K562 (cell line): Measurements from ENCODE around the gene ABHD16A. TPM values are rescaled to one million over a fixed set of nuclear protein-coding genes. Genes with fewer than 3 reads are reported as not detected.

Experiments used
- CBX3 ChIP-seq, 2 experiments: IDR thresholded peaks; 1 replicate in 1 of 2; 2 replicates in 1 of 2; pipeline ENCODE4 v1.6.1; 2012; ENCODE audit warnings: inconsistent platforms in 2 of 2, low read length in 2 of 2, borderline replicate concordance in 1 of 2, control low read depth in 1 of 2
- E2F8 ChIP-seq: fragments of 450-650 bp; IDR thresholded peaks from 2 replicates; pipeline ENCODE4 v1.7.1; 2018; ENCODE audit warnings: mild to moderate bottlenecking, low read depth; ENCODE audit not compliant: partially characterized antibody
- GTF2A2 ChIP-seq: IDR thresholded peaks from 2 replicates; pipeline ENCODE4 v1.6.1; 2016; ENCODE audit warnings: mild to moderate bottlenecking, missing genetic modification characterization, missing compliant biosample characterization
- HCFC1 ChIP-seq: IDR thresholded peaks from 2 replicates; pipeline ENCODE4 v1.6.1; 2012; ENCODE audit warnings: low read depth, low read length, improper control_type of control experiment
- HNRNPLL ChIP-seq: fragments of 200-400 bp; formaldehyde crosslinking; IDR thresholded peaks from 2 replicates; pipeline ENCODE4 v1.6.1; 2017; ENCODE audit warnings: low read length, low read depth, mild to moderate bottlenecking; ENCODE audit not compliant: poor library complexity, severe bottlenecking
- IFI16 ChIP-seq: fragments of 250-450 bp; sonication (Bioruptor Pico); IDR thresholded peaks from 2 replicates; pipeline ENCODE4 v2.1.2; 2022; ENCODE audit warnings: mild to moderate bottlenecking, inconsistent platforms
- JUN ChIP-seq, 2 experiments: sonication (generic) in 1 of 2; formaldehyde crosslinking in 1 of 2; IDR thresholded peaks; 2 replicates each; pipeline versions ENCODE4 v1.6.1 to v1.8.0; 2012 to 2022; ENCODE audit warnings: borderline replicate concordance in 2 of 2, mild to moderate bottlenecking in 2 of 2, improper control_type of control experiment in 1 of 2, low read depth in 1 of 2, low read length in 1 of 2, missing genetic modification reagents in 1 of 2
- LEF1 ChIP-seq: fragments of 450-650 bp; IDR thresholded peaks from 2 replicates; pipeline ENCODE4 v1.6.1; 2016; ENCODE audit warnings: mild to moderate bottlenecking
- MAZ ChIP-seq, 2 experiments: fragments of 450-650 bp in 1 of 2; sonication (generic) in 1 of 2; formaldehyde crosslinking; IDR thresholded peaks in 1 of 2; conservative IDR thresholded peaks in 1 of 2; 2 replicates each; pipeline versions ENCODE4 v1.4.0 to v1.5.0; 2020; ENCODE audit warnings: mild to moderate bottlenecking in 1 of 2, missing genetic modification reagents in 1 of 2
- MTA3 ChIP-seq: fragments of 450-650 bp; formaldehyde crosslinking; IDR thresholded peaks from 2 replicates; pipeline ENCODE4 v1.6.1; 2017; ENCODE audit warnings: mild to moderate bottlenecking, borderline replicate concordance
- MXI1 ChIP-seq: IDR thresholded peaks from 2 replicates; pipeline ENCODE4 v1.6.1; 2011; ENCODE audit warnings: low read depth, mild to moderate bottlenecking, improper control_type of control experiment, low read length
- NCOR1 ChIP-seq: fragments of 450-650 bp; IDR thresholded peaks from 2 replicates; pipeline ENCODE4 v1.6.1; 2016; ENCODE audit warnings: mild to moderate bottlenecking, moderate library complexity
- OTX1 ChIP-seq: fragments of 450-650 bp; formaldehyde crosslinking; IDR thresholded peaks from 2 replicates; pipeline ENCODE4 v1.4.0; 2022; ENCODE audit warnings: mild to moderate bottlenecking
- SLC30A9 ChIP-seq: fragments of 250-450 bp; sonication (Bioruptor Pico); IDR thresholded peaks from 2 replicates; pipeline ENCODE4 v1.8.0; 2022; ENCODE audit warnings: mild to moderate bottlenecking, moderate library complexity
- SMAD2 ChIP-seq: fragments of 150-350 bp; IDR thresholded peaks from 2 replicates; pipeline ENCODE4 v1.6.1; 2014; ENCODE audit warnings: low read depth, mild to moderate bottlenecking, low read length
- ZNF316 ChIP-seq: fragments of 450-650 bp; IDR thresholded peaks from 2 replicates; pipeline ENCODE4 v1.6.1; 2016
- polyA plus RNA-seq, 8 experiments: library from polyadenylated mRNA; depleted of rRNA in 4 of 8; stranded (reverse) in 5 of 8; unstranded in 3 of 8; fragments of >200 nt; fragmentation: Nextera tagmentation in 2 of 8; fragmentation: Illumina TruSeq in 1 of 8; extraction: Ambion mirVana in 2 of 8; extraction: Trizol in 1 of 8; gene quantifications; 2 replicates each; pipeline versions ENCODE4 v1.2.1 to v1.2.3, GENCODE V29; 2011 to 2014; ENCODE audit warnings: inconsistent platforms in 1 of 8, missing spikeins in 1 of 8
- total RNA-seq, 7 experiments: library from RNA; depleted of rRNA in 6 of 7; stranded (reverse); fragments of >200 nt in 6 of 7; fragmentation: Illumina TruSeq in 2 of 7; extraction: Trizol in 2 of 7; gene quantifications; 2 replicates each; pipeline versions ENCODE4 v1.2.1 to v1.2.3, GENCODE V29; 2011 to 2021; ENCODE audit warnings: low replicate concordance in 1 of 7
- TF ChIP-seq, protein P1 (sequence below): fragments of 450-650 bp; IDR thresholded peaks from 2 replicates; pipeline ENCODE4 v1.6.1; 2014; ENCODE audit warnings: low read depth, mild to moderate bottlenecking, moderate library complexity, borderline replicate concordance
- TF ChIP-seq, protein P2 (sequence below): fragments of 250-450 bp; sonication (Bioruptor Pico); IDR thresholded peaks from 2 replicates; pipeline ENCODE4 v1.8.0; 2022; ENCODE audit warnings: moderate library complexity, mild to moderate bottlenecking, inconsistent platforms
- TF ChIP-seq, protein P3 (sequence below): sonication (generic); formaldehyde crosslinking; IDR thresholded peaks from 2 replicates; pipeline ENCODE4 v1.8.0; 2022; ENCODE audit warnings: missing genetic modification reagents, mild to moderate bottlenecking, borderline replicate concordance

The ABHD16A gene
- total and polyA plus RNA-seq, 9 of the 15 experiments (the other 6 are each of a cell fraction or from before 2014, with no cell fraction given): 25.8 to 120 (median 81.6) TPM

GRCh38 chr6:31734821-31735406 lies 31.8 kb upstream of the ABHD16A start (continued):
- TF ChIP-seq, protein P1, sequence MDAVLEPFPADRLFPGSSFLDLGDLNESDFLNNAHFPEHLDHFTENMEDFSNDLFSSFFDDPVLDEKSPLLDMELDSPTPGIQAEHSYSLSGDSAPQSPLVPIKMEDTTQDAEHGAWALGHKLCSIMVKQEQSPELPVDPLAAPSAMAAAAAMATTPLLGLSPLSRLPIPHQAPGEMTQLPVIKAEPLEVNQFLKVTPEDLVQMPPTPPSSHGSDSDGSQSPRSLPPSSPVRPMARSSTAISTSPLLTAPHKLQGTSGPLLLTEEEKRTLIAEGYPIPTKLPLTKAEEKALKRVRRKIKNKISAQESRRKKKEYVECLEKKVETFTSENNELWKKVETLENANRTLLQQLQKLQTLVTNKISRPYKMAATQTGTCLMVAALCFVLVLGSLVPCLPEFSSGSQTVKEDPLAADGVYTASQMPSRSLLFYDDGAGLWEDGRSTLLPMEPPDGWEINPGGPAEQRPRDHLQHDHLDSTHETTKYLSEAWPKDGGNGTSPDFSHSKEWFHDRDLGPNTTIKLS: no peak
- peak; percentile 58; the same call in 1 of the 2 replicates for TF ChIP-seq HCFC1
- no peak for TF ChIP-seq GTF2A2 (tag)
- TF ChIP-seq ZNF316: 0 out of 2 replicates have a peak, but pooled peaks have one; percentile 25
- no peak for TF ChIP-seq SMAD2
- TF ChIP-seq CBX3 (IDR thresholded peaks at IDR 0.05; ENCODE audit: borderline replicate concordance in 1 of 2, low read length in 2 of 2): peak in 1 of 2 experiments; percentile 41; a peak in 1 of 3 replicates
- no peak for TF ChIP-seq IFI16 (CRISPR knock-in tag)
- TF ChIP-seq LEF1: no peak
- no peak for TF ChIP-seq SLC30A9 (CRISPR knock-in tag)
- peak; percentile 26 for TF ChIP-seq HNRNPLL
- no peak for TF ChIP-seq E2F8
- no peak for TF ChIP-seq NCOR1
- TF ChIP-seq JUN (IDR thresholded peaks at IDR 0.05; ENCODE audit: borderline replicate concordance, low read depth, low read length): peak; percentile 100; the same call in 1 of the 2 replicates
- peak; percentile 98 for TF ChIP-seq JUN (CRISPR knock-in tag; IDR thresholded peaks at IDR 0.05; ENCODE audit: borderline replicate concordance)
- no peak for TF ChIP-seq MTA3
- TF ChIP-seq, protein P2, sequence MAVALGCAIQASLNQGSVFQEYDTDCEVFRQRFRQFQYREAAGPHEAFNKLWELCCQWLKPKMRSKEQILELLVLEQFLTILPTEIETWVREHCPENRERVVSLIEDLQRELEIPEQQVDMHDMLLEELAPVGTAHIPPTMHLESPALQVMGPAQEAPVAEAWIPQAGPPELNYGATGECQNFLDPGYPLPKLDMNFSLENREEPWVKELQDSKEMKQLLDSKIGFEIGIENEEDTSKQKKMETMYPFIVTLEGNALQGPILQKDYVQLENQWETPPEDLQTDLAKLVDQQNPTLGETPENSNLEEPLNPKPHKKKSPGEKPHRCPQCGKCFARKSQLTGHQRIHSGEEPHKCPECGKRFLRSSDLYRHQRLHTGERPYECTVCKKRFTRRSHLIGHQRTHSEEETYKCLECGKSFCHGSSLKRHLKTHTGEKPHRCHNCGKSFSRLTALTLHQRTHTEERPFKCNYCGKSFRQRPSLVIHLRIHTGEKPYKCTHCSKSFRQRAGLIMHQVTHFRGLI (CRISPR knock-in tag): no peak
- TF ChIP-seq MAZ (CRISPR knock-in tag; conservative IDR thresholded peaks at IDR 0.05 in 1 of 2, IDR thresholded peaks at IDR 0.05 in 1 of 2): peak in 1 of 2 experiments; percentile 70
- TF ChIP-seq, protein P3, sequence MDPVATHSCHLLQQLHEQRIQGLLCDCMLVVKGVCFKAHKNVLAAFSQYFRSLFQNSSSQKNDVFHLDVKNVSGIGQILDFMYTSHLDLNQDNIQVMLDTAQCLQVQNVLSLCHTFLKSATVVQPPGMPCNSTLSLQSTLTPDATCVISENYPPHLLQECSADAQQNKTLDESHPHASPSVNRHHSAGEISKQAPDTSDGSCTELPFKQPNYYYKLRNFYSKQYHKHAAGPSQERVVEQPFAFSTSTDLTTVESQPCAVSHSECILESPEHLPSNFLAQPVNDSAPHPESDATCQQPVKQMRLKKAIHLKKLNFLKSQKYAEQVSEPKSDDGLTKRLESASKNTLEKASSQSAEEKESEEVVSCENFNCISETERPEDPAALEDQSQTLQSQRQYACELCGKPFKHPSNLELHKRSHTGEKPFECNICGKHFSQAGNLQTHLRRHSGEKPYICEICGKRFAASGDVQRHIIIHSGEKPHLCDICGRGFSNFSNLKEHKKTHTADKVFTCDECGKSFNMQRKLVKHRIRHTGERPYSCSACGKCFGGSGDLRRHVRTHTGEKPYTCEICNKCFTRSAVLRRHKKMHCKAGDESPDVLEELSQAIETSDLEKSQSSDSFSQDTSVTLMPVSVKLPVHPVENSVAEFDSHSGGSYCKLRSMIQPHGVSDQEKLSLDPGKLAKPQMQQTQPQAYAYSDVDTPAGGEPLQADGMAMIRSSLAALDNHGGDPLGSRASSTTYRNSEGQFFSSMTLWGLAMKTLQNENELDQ: no peak
- TF ChIP-seq OTX1 (CRISPR knock-in tag): peak; percentile 96
- peak; percentile 71 for TF ChIP-seq MXI1
